ENCODE data around the gene ADPRHL1. TPM values are rescaled to one million over a fixed set of nuclear protein-coding genes. Genes with fewer than 3 reads are reported as not detected.

ADPRHL1 gene
- total RNA-seq, 1 experiment from 2014 or later, result 1.5 TPM

GRCh38 chr13:113413178-113413897 lies 40.0 kb downstream of the ADPRHL1 start:
- ATAC-seq, result no peak
- Mint-ChIP-seq H3K4me3 (no peak overlapping the region), H3K36me3 (no peaks in the 10 kb centered on the region), H3K27me3 (ENCODE audit: low read depth) (no peaks in the 10 kb centered on the region), H3K27ac (peak overlapping the region; percentile 42; the same call in 1 of the 2 replicates), H3K9me3 (no peaks in the 10 kb centered on the region), H3K4me1 (no peaks in the 10 kb centered on the region)
- CTCF ChIA-PET, result interaction anchor here (1.3 to 1.6 kb wide), 2 partner anchors 38 to 149 kb away, joined by 3 to 4 read pairs; no protein-coding TSS in a partner anchor
- POLR2A ChIA-PET, result interaction anchor here (0.5 kb wide), 1 partner anchor 38 kb away, joined by 4 read pairs; no protein-coding TSS in a partner anchor
- no peak for DNase-seq (ENCODE audit: low spot score)
- TF ChIP-seq ZNF396 (CRISPR knock-in tag; IDR thresholded peaks at IDR 0.05; ENCODE audit: borderline replicate concordance) (no peak), SP1 (CRISPR knock-in tag; conservative IDR thresholded peaks at IDR 0.05) (no peak), ZNF121 (CRISPR knock-in tag; IDR thresholded peaks at IDR 0.05) (no peak), IRF1 (CRISPR knock-in tag; IDR thresholded peaks at IDR 0.05) (no peak), PRRX2 (CRISPR knock-in tag; IDR thresholded peaks at IDR 0.05) (no peak), USF2 (CRISPR knock-in tag; IDR thresholded peaks at IDR 0.05) (no peak), ZBTB43 (CRISPR knock-in tag; IDR thresholded peaks at IDR 0.05) (no peak), ZNF425 (CRISPR knock-in tag; conservative IDR thresholded peaks at IDR 0.05) (no peak), ZNF281 (CRISPR knock-in tag; IDR thresholded peaks at IDR 0.05) (no peak)

GRCh38 chr13:113412440-113412839 lies 40.8 kb downstream of the ADPRHL1 start:
- no peak overlapping the region for H3K27ac Mint-ChIP-seq
- no peaks in the 10 kb centered on the region for H3K27me3 Mint-ChIP-seq (ENCODE audit: low read depth)
- no peaks in the 10 kb centered on the region for H3K9me3 Mint-ChIP-seq
- DNase-seq (ENCODE audit: low spot score) (no peak), ATAC-seq (no peak)
- CTCF ChIA-PET, result interaction anchor here (1.6 kb wide), 1 partner anchor 39 kb away, joined by 4 read pairs; no protein-coding TSS in a partner anchor
- H3K4me3 Mint-ChIP-seq, result no peak overlapping the region
- POLR2A ChIA-PET, result no interaction called here
- no peaks in the 10 kb centered on the region for H3K4me1 Mint-ChIP-seq
- no peaks in the 10 kb centered on the region for H3K36me3 Mint-ChIP-seq
- TF ChIP-seq NR1H2 (CRISPR knock-in tag; IDR thresholded peaks at IDR 0.05) (no peak), MLX (CRISPR knock-in tag; IDR thresholded peaks at IDR 0.05) (no peak), ZMAT4 (CRISPR knock-in tag; IDR thresholded peaks at IDR 0.05) (no peak), ATF2 (CRISPR knock-in tag; IDR thresholded peaks at IDR 0.05; ENCODE audit: borderline replicate concordance, low read depth) (no peak), ESRRA (CRISPR knock-in tag; IDR thresholded peaks at IDR 0.05; ENCODE audit: borderline replicate concordance) (no peak), NR2C2 (CRISPR knock-in tag; IDR thresholded peaks at IDR 0.05) (no peak), ATF1 (CRISPR knock-in tag; IDR thresholded peaks at IDR 0.05) (no peak), RORB (CRISPR knock-in tag; IDR thresholded peaks at IDR 0.05) (no peak), CBFB (CRISPR knock-in tag; IDR thresholded peaks at IDR 0.05; ENCODE audit: low read depth) (no peak), HMGXB4 (CRISPR knock-in tag; IDR thresholded peaks at IDR 0.05) (no peak), IRF1 (CRISPR knock-in tag; IDR thresholded peaks at IDR 0.05) (no peak)
